OCI-LY1 (cell line): ENCODE data around the gene YWHAH.

Experiments
- CTCF ChIP-seq: fragments of 200-600 bp; sonication (generic), shearing (Covaris generic); IDR thresholded peaks from 2 replicates; pipeline ENCODE4 v1.5.1; 2017; ENCODE audit warnings: mild to moderate bottlenecking, antibody characterized with exemption, low read length, moderate library complexity, mixed read lengths
- EZH2 ChIP-seq: fragments of 200-600 bp; sonication (generic), shearing (Covaris generic); IDR thresholded peaks from 2 replicates; pipeline ENCODE4 v1.8.0; 2017; ENCODE audit warnings: borderline replicate concordance, mixed run types, mild to moderate bottlenecking, antibody characterized with exemption, low read length, moderate library complexity, mixed read lengths

DNA sequence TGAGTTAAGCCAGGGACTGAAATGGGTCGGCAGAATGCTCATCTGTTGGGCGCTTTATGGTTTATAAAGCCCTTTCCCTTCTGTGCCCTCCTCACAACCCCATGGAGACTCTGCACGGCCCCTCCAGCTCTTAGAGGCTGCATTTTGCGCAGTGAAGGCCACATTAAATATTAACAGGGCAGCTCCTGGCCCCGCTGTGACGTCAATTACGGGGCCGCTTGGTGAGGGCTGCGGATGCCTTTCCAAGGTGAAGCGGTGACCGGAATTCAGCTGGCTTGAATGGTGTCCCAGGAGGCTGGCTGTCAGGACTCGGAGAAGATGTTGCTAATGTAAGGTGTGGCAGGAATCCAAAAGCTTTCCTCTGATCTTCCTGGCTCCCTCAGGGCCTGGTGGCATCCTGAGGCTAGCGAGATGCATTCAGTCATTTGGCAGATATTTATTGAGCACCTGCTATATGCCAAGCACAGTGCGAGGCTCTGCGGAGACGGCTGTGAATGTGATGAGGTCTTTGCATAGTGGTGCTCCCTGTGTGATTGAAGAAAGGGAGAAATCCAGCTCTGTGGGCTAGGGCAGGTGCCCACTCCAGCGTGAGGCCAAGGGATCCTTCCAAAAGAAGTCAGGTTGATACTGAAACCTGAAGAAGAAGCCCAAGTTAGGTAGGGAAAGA, 10.4 kb upstream of the YWHAH start:
- TF ChIP-seq EZH2, result no peak
- no peak for TF ChIP-seq CTCF
